UCSD-AML1 (cell line): ENCODE data around the gene LIN52.
A peak's percentile ranks its signal among the peaks of the same experiment; 100 is the strongest.

Experiments
- DNase-seq: peaks from one replicate; lab custom pipeline; 2025; ENCODE audit not compliant: unreplicated experiment; lab: John Stamatoyannopoulos, UW

LIN52 gene

DNA sequence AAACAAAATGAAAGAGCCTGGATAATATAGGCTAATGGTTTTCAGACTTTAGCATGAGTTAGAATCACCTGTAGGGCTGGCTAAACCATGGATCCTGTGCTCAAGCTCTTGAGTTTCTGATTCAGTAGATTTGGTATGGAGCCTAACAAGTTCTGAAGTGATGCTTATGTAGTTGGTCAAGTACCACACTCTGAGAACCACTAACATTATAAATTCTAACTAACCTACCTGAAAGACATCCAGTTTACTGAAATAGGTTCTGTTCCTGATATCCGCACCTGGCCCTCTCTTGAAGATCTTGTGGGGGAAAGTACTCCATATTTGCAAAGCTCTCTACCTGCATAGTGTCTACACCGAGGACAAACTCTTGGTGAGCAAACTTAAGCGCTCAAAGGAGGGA lies 95.1 kb downstream of the LIN52 start:
- DNase-seq, result no peak

DNA sequence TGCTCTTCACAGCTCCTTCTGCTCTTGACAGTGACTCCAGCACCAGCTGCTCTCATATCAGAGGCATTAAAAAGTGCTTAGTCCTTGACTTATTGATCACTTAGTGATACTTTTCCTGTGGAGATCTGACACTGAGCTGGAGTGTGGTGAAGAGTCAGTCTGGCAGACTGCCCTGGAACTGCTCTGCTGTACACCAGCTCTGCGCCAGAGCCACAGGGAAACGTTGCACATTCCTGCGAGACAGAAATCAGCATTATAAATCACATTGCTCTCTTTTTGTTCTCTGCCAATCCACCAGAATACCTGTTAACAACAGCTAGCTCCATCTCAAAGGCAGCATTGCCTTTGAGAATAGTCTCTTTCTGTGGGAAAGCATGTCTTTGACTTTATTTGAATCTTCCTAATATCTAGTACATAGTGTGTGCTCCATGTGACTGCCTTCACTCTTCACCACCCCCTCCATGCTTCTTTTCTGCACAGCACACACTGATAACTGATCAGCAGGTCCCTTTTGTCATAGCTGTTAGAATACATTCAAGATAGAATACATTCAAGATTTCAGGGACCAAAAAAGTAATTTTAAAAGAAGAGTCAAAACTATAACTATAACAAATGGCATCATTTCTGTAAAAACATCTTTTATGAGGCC lies 106.3 kb downstream of the LIN52 start:
- no peak for DNase-seq

DNA sequence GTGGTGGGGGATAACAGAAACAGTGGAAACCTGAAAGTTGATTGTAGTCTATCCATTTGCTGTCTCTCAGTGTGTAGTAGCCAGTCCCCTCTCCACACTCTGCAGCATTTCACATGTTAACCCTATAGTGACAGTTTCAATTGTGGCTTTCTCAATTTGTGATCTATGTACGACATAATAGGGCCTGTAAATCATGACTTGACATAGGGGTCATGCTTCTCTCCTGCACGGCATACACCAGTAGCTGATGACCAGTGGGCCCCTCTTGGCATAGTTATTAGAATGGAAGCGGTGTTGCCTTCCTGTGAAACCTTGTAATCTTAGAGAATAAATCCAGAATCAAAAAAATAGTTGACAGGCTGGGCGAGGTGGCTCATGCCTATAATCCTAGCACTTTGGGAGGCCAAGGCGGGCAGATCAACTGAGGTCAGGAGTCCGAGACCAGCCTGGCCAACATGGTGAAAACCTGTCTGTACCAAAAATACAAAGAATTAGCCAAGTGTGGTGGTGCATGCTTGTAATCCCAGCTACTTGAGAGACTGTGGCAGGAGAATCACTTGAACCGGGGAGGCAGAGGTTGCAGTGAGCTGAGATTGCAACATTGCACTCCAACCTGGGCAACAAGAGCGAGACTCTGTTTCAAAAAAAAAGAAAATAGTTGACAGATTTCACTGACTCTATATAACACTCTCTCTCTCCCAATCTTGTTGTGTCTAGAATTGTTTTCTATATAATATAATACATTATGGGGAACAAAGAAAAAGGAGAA lies 109.9 kb downstream of the LIN52 start:
- no peak for DNase-seq

DNA sequence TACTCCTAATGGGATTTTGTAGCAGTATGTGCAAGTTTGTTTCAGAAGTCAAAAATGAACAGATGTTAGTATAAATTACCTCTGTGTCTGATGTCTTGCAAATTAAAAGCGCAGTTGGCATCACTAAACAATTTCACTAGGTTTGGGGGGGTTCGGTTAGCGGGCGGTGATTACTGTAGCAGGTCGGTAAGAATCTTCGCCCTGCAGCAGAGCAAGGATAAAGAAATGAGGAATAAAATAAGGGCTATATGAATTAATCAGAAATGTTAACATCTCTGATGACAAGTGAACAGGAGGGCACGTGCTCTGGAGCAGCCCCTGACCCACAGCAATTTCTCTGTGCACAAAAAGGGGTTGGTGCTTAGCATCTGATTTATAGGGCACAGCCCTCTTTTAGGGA lies 110.9 kb downstream of the LIN52 start:
- no peak for DNase-seq

DNA sequence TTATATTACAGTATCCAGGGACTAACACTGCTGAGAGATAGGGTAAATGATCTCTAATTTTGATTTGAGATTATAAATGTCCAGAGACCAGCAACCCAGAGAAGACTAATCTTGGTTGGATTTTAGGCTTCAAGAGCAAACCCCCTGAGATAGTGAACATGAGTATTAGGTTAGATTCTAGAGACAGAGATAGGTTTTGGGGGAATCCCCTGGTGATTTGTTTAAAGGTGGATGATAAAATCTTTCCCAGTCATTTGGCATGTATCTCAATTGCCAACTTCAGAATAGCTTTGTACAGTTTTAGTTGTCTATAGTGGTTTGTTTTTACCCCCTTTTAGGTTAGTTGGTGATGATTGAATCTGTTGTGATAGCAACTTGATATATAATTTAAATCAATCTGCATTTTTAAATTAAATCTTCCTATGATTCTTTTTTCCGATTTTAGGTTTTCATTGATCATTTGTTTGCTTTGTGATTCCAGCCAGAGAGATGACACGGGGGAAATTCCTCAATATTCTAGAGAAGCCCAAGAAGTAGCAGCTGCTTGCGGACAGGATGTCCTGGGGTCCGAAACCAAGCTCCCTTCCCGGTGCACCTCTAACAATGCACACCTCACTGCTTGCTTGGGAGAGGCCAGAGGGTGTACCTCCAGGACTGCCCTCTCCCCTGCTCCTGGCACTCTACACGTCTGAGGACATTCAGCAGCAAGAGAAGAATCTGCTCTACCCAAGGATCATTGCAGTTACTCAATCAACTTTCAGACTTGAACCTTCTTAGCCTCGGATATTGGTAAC lies 113.9 kb downstream of the LIN52 start:
- no peak for DNase-seq

DNA sequence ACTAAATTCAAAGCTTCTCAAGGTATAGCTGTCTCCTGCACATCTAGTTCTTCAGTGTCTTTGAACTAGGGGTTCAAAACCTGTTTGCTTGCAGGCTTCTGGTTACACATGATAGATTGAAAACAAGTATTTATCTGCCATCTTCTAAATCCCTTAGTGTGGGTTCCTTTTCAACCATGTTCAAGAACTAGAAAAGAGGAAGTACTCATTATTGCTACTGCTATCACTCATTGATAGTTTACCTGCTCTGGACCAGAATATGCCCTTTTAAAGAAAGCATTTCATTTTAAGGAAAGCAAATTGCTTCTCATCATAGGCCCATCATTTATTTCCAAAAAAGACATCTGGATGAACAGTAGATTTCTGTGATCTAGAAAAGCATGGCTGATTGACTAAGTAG lies 117.4 kb downstream of the LIN52 start:
- DNase-seq, result no peak

DNA sequence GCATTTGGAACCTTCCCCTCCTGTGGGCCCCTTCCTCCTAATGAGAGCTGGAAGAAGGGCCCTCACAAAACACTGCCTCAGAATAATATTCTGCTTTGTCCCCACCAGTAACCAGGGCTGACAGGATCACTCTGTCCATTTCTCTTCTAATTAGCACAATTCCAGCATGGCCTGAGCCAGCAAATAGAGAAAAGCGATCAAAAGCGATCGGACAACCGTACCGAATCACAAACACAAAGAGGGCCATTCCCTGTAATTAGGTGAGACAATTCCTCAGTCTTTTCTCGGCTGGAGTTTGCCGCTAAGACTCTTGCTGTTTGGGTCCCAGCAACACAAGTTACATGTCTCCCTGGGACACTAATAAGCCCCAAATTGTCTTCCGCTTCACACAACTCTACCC lies 118.9 kb downstream of the LIN52 start:
- no peak for DNase-seq

DNA sequence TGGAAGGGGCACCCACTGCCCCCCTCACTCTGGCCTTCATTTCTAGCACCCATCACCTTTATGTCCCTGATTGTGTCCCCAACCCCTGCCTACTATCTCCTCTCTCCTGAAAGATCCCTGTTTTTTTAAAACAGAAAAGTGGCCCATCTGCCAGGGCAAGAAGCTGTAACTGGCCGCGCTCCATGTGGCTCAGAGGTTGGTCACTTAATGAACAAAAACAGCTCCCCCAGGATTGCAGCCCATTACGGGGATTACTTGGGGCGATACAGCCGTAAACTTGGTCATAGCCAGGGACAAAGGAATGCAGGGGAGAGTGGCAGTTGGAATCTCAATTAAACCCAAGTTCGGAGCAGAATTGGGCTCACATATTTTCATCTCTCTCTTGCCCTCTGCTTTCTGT lies 119.7 kb downstream of the LIN52 start:
- no peak for DNase-seq

DNA sequence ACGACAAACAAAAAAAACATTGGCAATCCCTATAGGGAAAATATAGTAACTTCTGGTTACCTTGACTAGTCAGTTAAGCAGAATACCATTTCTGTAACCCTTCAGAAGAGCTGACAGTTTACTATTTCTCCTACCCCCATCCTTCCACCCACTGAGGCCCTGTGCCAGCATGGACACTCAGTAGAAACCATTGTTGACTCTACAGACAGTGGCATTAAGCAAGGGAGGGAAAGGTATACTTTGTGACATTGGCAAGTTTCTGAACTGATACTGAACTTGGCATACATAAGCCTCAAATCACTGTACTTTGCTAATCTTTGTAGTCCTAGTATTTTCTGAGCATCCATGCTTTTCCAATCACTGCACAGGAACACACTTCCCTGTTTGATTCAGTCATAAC lies 121.1 kb downstream of the LIN52 start:
- no peak for DNase-seq

DNA sequence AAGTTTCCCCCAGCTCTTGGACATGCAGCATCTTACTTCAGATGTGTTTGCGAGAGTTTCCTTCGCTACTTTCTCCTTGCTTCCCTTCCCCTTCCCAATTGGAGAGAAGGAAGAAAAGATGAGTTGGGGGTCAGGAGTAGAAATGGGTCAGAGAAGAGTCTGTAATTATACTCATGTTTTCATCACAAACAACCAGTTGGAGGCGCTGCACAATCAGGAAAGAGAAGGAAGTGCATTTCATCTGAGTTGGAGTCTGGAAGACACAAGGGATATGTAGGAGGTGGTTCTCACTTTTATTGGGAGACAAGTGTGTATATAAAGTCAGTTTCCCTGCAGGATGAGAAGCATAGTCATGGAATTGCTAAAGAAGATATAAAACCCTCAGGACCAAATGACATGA lies 123.2 kb downstream of the LIN52 start:
- no peak for DNase-seq

DNA sequence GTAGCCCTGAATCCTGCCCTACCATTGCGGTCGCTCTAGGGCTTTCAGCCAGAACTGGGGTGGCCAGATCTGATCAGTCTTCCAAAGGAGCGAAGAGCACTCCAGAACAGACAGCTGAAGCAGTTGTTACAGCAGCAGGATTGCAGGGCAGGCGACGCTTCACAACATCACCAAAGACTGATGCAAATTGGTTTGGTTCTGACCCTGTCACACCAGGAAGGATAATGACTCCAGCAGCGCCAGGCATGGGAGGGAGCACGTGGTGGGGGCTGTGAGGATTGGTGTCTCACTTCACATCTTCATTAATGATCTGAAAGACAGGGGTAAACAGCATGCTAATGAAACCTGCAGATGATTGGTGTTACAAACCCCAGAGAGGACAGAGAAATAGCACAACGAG lies 123.9 kb downstream of the LIN52 start:
- DNase-seq, result no peak

DNA sequence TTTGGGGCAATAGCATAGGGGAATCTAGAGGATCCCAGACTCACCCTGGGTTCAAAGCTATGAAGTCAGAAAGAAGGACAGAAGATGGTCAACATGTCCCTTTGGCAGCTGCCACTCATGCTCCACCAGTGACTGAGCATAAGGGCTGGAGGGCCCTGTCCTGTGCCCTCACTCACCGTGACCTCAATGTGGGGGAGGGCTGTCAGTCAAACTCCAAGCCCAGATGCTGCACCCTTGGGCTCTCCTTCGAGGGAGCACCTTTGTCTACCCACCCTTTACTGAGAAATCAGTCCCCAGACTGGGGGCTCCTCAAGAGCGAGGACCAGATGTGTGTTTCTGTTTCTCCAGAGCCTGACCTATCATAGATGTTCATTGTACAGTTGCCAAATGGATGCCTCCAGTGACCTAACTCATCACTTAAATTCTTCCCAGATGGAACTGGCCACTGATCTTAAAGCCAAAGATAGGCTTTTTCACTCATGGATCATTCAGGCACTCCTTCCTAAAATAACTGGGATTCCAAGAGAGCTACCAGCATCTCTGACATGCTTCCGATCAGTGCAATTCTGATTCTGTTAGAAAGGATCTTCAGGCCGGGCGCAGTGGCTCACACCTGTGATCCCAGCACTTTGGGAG lies 127.3 kb downstream of the LIN52 start:
- no peak for DNase-seq

DNA sequence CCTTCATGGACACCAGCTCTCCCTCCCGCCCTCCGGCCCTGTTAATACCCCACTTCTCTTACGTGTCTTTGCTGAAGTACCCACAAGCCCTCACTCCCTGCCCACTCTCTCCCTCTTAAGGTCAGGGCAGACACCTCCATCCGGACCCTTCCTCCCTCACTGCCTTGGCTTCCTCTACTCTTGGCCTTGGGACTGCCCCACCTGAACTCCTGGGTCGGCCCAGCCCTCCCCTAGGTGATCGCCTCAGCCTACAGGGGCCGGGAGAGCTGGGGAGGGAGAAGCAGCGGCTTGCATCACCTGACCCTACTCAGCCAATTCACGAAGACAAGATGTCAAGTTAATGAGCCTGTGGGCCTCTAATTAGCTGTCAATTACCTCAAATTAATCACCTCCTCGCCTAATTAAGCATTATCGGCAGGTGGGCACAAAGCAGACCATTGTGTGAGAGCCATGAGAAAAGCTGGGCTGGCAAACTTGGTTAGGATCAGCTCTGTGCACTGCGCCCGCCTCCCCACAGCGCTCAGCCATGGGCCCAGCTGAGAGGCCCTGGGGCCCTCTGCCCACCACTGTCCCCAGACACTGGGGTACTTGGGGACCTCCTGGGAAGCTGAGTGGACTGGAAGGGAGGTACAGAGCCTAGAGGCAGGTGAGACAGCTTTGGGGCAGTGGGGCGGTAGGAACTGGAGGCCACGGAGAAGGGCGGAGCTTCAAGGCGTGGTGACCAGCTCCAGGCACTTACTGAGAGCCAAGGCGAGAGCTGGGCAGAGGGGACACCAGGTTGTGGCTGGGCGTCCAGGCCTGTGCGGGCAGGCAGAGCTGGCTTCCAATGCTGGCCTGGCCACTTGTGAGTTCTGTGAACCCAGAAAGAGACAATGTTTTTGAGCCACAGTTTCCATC lies 129.4 kb downstream of the LIN52 start:
- no peak for DNase-seq

DNA sequence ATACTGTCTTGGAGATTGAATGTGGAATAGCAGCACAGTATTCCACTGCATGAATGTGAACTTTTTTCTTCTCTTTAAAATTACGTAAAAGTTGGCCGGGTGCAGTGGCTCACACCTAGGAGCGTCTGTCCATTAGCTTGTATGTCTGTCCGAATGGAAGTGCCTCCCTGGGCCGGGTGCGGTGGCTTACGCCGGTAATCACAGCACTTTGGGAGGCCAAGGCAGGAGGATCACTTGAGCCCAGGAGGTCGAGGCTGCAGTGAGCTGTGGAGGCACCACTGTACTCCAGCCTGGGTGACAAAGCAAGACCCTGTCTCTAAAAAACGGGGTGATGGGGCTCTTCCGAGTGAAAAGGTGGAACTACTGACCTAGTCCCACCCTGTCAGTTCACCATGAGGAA lies 131.9 kb downstream of the LIN52 start:
- no peak for DNase-seq

DNA sequence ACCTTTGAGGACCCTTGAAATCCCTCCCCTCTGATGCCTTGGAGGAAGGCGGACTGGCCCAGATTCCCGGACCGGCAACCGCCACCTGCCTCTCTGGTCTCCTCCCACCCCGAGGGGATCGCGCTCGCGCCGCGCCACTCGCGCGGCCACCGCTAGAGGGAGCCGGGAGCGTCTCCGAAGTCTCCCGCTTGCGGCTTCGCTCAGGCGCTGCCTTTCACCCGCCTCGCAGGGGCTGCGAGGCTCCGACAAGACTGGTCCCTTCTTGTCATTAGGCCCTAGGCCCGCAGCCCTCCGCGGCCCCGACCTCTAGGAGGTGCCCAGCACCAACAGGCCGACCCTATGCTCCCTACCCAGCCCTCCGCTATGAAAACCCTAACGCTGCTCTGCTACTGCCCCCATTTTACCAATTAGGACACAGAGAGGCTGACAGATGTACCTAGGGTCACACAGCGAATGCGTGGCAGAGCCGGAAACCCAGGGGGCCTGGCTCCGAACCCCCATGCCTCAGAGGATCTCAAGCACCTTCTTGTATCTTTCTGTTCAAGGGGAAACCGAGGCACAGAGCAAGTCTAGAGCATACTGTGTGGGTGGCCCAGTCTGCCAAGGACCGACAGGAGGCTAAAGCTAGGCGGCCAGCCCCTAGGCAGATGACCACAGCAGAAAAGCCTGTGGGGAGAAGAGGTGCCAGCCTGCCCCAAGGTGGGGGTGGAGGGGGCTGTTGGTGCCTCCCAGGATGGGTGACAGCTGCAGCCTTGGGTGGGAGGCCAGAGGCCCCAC lies 133.1 kb downstream of the LIN52 start:
- DNase-seq, result peak; percentile 73

DNA sequence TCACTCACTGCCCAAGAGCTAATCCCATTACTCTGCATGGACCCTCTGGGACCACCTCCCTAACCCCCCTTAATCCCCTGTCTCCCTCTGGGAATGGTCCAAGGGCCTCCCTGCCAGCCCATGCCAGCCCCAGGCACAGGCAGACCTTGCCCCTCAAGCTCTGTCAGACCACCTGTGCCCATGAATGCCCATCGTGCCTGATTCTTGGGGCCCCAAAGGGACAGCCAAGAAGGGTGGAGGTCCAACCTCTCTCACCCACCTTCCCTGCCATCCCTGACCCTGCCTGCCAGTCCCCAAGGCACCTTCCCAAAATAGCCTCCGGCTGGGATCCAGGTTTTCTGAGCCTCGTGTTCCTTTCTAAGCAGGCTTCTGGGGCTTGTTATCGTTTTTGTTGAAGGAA lies 133.7 kb downstream of the LIN52 start:
- no peak for DNase-seq

DNA sequence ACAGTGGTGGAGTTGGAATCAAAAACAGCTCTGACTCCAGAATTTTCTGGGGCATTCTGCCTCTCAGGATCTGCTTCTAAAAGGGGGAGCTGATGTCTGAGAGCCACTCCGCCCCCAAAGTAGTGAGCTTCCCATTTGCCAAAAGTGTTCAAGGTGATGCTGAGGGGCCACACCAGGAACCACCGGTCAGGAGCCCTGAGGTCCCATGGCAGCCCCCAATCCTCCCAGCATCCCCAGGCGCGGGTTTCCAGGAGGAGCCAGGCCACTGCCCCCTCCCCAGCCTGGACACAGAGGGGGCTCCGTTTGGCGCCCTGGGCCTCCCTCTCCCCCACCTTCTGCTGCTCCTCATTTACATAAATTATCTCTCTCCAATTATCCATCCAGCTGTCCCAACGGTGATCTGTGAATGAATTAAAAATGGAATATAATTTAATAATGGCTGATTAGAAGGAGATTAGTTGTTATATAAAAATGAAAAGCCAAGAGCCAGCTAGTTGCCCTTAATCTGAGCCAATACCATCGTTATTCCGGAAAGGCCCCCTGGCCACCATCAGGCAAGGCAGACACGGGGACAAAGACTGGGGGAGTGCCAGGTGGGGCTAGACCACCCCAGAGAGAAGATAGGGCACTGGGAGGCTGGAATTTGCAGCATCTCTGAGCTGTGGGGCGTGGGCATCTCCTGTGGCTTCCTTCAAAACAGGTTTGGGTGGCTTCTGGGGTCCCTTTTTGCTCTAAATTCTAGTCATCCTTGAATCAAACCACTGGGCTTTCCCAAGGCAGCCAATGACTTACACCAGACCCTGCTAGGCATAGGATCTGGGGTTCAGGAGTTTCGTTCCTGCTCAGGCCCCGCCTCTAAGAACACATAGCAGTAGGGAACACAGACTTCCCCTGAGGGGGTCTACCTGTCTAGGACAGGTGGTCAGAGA lies 134.8 kb downstream of the LIN52 start:
- no peak for DNase-seq

DNA sequence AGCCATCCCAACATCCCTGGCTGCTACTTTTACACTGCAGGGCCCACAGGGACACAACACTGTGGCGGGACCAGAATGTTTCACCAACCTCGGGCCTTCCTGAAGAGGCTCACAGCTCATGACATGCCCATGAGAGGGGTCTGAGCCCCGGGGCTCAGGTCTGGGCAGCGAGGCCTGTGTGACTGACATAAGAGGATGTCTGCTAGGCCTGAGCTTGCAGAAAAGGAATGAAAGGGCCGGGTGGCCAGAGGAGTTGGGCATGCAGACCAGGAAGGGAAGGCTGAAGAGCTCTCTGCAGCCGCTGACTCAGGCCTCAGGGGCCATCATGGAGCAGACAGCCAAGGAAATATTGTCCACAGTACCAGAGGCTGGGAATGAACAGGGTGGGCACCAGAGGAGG lies 136.2 kb downstream of the LIN52 start:
- no peak for DNase-seq

DNA sequence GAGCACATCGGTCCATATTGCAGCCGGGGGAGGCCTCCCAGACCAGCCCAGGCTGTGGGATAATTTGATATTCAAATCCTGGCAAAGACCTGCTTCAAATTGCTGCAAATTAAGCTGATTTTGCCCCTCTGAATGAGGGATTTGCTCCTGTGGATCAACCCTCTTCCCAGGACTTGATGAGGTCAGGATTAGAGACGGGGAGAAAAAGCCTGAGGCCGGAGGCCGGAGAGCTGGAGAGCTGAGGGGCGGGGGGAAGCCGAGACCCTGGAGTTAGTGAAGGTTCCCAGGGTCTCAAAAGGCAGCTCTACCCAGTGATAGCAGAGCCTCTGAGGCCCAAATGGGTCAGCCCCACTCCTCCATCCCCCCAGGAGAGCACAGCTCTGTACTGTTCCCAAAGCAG lies 137.0 kb downstream of the LIN52 start:
- no peak for DNase-seq
